Lower lobe of right lung (tissue), 2 donors: ENCODE data around the gene ABCE1. TPM values are rescaled to one million over a fixed set of nuclear protein-coding genes. Genes with fewer than 3 reads are reported as not detected.

Source experiments
- ATAC-seq, 2 donors: fragments of 200-7000 bp; cut with Tn5 transposase; one replicate each; pipeline ENCODE4 v1.9.1; 2020 to 2022; ENCODE audit warnings: mild to moderate bottlenecking in 2 of 2, moderate library complexity in 2 of 2
- DNase-seq: peaks from one replicate; pipeline ENCODE4 v3.0.0-alpha.2; 2020
- H3K27ac ChIP-seq: fragments of 200-600 bp; one replicate; pipeline ENCODE4 v1.8.0; 2022
- H3K27me3 ChIP-seq: fragments of 200-600 bp; one replicate; pipeline ENCODE4 v1.8.0; 2022; ENCODE audit warnings: low read depth
- H3K36me3 ChIP-seq: fragments of 200-600 bp; one replicate; pipeline ENCODE4 v1.8.0; 2022; ENCODE audit warnings: mild to moderate bottlenecking
- H3K4me1 ChIP-seq: fragments of 200-600 bp; one replicate; pipeline ENCODE4 v1.8.0; 2022
- H3K4me3 ChIP-seq: fragments of 200-600 bp; one replicate; pipeline ENCODE4 v1.8.0; 2022; ENCODE audit warnings: mild to moderate bottlenecking
- H3K9me3 ChIP-seq: fragments of 200-600 bp; one replicate; pipeline ENCODE4 v1.8.0; 2022
- CTCF ChIP-seq: fragments of 200-600 bp; IDR thresholded peaks from one replicate; pipeline ENCODE4 v1.8.0; 2022; ENCODE audit warnings: antibody characterized with exemption, mild to moderate bottlenecking
- intact Hi-C: fragments of 100-400 bp; cut with DNase I; formaldehyde crosslinking; loops from one replicate; pipeline ENCODE4 v1.11.0; 2022
- total RNA-seq: library from RNA; stranded (reverse); fragmentation: NEBNext Ultra II Directional; extraction: Animal tissue kit (Norgen Biotek cat#: 25700); gene quantifications from one replicate; pipeline ENCODE4 v1.2.1, GENCODE V29; 2021
- donor health status: DM: no; HTN: yes; CAD: no; lungs with severe emphysema.

Gene ABCE1
- total RNA-seq, 1 donor from 2014 or later, result 35.5 TPM

GRCh38 chr4:145154573-145154972 is 56.5 kb downstream of the ABCE1 start:
- DNase-seq, result no peak
- Histone ChIP-seq H3K27me3 (no peaks in the 10 kb centered on the region), H3K36me3 (peaks cover 99% of the 10 kb centered on the region), H3K27ac (no peak overlapping the region), H3K4me1 (no peaks in the 10 kb centered on the region), H3K9me3 (no peaks in the 10 kb centered on the region), H3K4me3 (no peak overlapping the region)
- TF ChIP-seq CTCF, result peak; percentile 38
- ATAC-seq, result peak; percentile 27 to 50
- intact Hi-C loops, result no loop called here

- intact Hi-C loops, result no loop called here
- no peak overlapping the region for H3K27ac ChIP-seq
- no peaks in the 10 kb centered on the region for H3K27me3 ChIP-seq
- H3K36me3 ChIP-seq, result peaks cover 99% of the 10 kb centered on the region
- no peak overlapping the region for H3K4me3 ChIP-seq
- ATAC-seq (no peak), DNase-seq (no peak)
- no peak for TF ChIP-seq CTCF
- H3K9me3 ChIP-seq, result no peaks in the 10 kb centered on the region
- H3K4me1 ChIP-seq, result no peaks in the 10 kb centered on the region
These were observed 57.3 kb downstream of the ABCE1 start for GRCh38 chr4:145155268-145155870.

- H3K27ac ChIP-seq, result no peak overlapping the region
- ATAC-seq (no peak), DNase-seq (no peak)
- no peaks in the 10 kb centered on the region for H3K9me3 ChIP-seq
- no peaks in the 10 kb centered on the region for H3K4me1 ChIP-seq
- TF ChIP-seq CTCF, result no peak
- H3K4me3 ChIP-seq, result no peak overlapping the region
- intact Hi-C loops, result no loop called here
- no peaks in the 10 kb centered on the region for H3K27me3 ChIP-seq
- peaks cover 99% of the 10 kb centered on the region for H3K36me3 ChIP-seq
These were observed 58.9 kb downstream of the ABCE1 start for GRCh38 chr4:145156986-145157385.

- no peak for ATAC-seq
- intact Hi-C loops, result no loop called here
- Histone ChIP-seq H3K4me3 (no peak overlapping the region), H3K27me3 (no peaks in the 10 kb centered on the region), H3K4me1 (no peaks in the 10 kb centered on the region), H3K27ac (no peak overlapping the region), H3K36me3 (peaks cover 92% of the 10 kb centered on the region), H3K9me3 (no peaks in the 10 kb centered on the region)
- TF ChIP-seq CTCF, result no peak
- no peak for DNase-seq
These were observed 63.4 kb downstream of the ABCE1 start for GRCh38 chr4:145161549-145161948.

- ATAC-seq, result no peak
- intact Hi-C loops, result no loop called here
- no peaks in the 10 kb centered on the region for H3K9me3 ChIP-seq
- H3K27me3 ChIP-seq, result no peaks in the 10 kb centered on the region
- DNase-seq, result no peak
- H3K4me3 ChIP-seq, result no peak overlapping the region
- H3K36me3 ChIP-seq, result peaks cover 70% of the 10 kb centered on the region
- TF ChIP-seq CTCF, result no peak
- no peak overlapping the region for H3K27ac ChIP-seq
- peaks cover 10% of the 10 kb centered on the region for H3K4me1 ChIP-seq
These were observed 69.8 kb downstream of the ABCE1 start for GRCh38 chr4:145167887-145168286.
